Hepatocyte (in vitro differentiated cells): Measurements from ENCODE around the gene LRRC63. TPM values are rescaled to one million over a fixed set of nuclear protein-coding genes. Genes with fewer than 3 reads are reported as not detected.
A peak's percentile ranks its signal among the peaks of the same experiment; 100 is the strongest.

Experiments used
- DNase-seq: peaks from one replicate; pipeline ENCODE4 v3.0.0-alpha.2; 2016; ENCODE audit warnings: low spot score
- H2AFZ ChIP-seq: fragments of 200-600 bp; sonication (generic); 2 replicates; pipeline ENCODE4 v1.6.0; 2016; ENCODE audit warnings: antibody characterized with exemption, mild to moderate bottlenecking
- H3K27ac ChIP-seq: fragments of 200-600 bp; sonication (generic); 2 replicates; pipeline ENCODE4 v1.5.1; 2016; ENCODE audit warnings: mild to moderate bottlenecking
- H3K27me3 ChIP-seq: fragments of 200-600 bp; sonication (generic); 2 replicates; pipeline ENCODE4 v1.6.1; 2016
- H3K36me3 ChIP-seq: fragments of 200-600 bp; sonication (generic); replicated peaks from 2 replicates; pipeline ENCODE4 v1.5.1; 2016; ENCODE audit warnings: low read depth; ENCODE audit not compliant: insufficient read depth
- H3K4me1 ChIP-seq: fragments of 200-600 bp; sonication (generic); 2 replicates; pipeline ENCODE4 v1.5.1; 2016; ENCODE audit warnings: mild to moderate bottlenecking, moderate library complexity; ENCODE audit not compliant: insufficient read depth
- H3K4me2 ChIP-seq: fragments of 200-600 bp; sonication (generic); 2 replicates; pipeline ENCODE4 v1.6.0; 2016
- H3K4me3 ChIP-seq: fragments of 200-600 bp; sonication (generic); 2 replicates; pipeline ENCODE4 v1.5.1; 2016; ENCODE audit warnings: mild to moderate bottlenecking
- H3K79me2 ChIP-seq: fragments of 200-600 bp; sonication (generic); 2 replicates; pipeline ENCODE4 v1.6.0; 2017; ENCODE audit warnings: mild to moderate bottlenecking
- H3K9me2 ChIP-seq: fragments of 200-600 bp; sonication (generic); replicated peaks from 2 replicates; pipeline ENCODE4 v1.6.0; 2017; ENCODE audit warnings: mild to moderate bottlenecking; ENCODE audit not compliant: insufficient read depth
- H3K9me3 ChIP-seq: fragments of 200-600 bp; sonication (generic); 2 replicates; pipeline ENCODE4 v1.5.1; 2016; ENCODE audit warnings: low read depth, mild to moderate bottlenecking
- H4K20me1 ChIP-seq: fragments of 200-600 bp; sonication (generic); 2 replicates; pipeline ENCODE4 v1.6.0; 2016; ENCODE audit warnings: mild to moderate bottlenecking; ENCODE audit not compliant: insufficient read depth, poor library complexity, severe bottlenecking
- EZH2 ChIP-seq: fragments of 200-600 bp; sonication (generic); IDR thresholded peaks from 2 replicates; pipeline ENCODE4 v1.6.1; 2016; ENCODE audit warnings: antibody characterized with exemption, mild to moderate bottlenecking, borderline replicate concordance
- EZH2phosphoT487 ChIP-seq: fragments of 200-600 bp; sonication (generic); IDR thresholded peaks from one replicate; pipeline ENCODE4 v1.6.1; 2018; ENCODE audit warnings: antibody characterized with exemption, mild to moderate bottlenecking, low read depth, moderate library complexity; ENCODE audit not compliant: unreplicated experiment, severe bottlenecking
- WGBS: methylation state at CpG from one replicate; pipeline ENCODE4 v1.1.6; 2016; ENCODE audit warnings: low lambda C conversion rate; ENCODE audit errors: missing lambda C conversion rate; 5-methylcytosine and 5-hydroxymethylcytosine counted together
- polyA plus RNA-seq: library from polyadenylated mRNA; unstranded; fragments of >200 nt; fragmentation: Nextera tagmentation; extraction: Ambion mirVana; gene quantifications from 2 replicates; pipeline ENCODE4 v1.2.1, GENCODE V29; 2016
- total RNA-seq: library from RNA; depleted of rRNA; stranded (reverse); fragments of >200 nt; gene quantifications from 2 replicates; pipeline ENCODE4 v1.2.3, GENCODE V29; 2014
- TF ChIP-seq, protein P1 (sequence below): fragments of 200-600 bp; sonication (generic); IDR thresholded peaks from 2 replicates; pipeline ENCODE4 v1.5.1; 2016; ENCODE audit warnings: antibody characterized with exemption, mild to moderate bottlenecking; ENCODE audit not compliant: poor library complexity

The LRRC63 gene
- total and polyA plus RNA-seq, 2 experiments from 2014 or later, result not detected

DNA sequence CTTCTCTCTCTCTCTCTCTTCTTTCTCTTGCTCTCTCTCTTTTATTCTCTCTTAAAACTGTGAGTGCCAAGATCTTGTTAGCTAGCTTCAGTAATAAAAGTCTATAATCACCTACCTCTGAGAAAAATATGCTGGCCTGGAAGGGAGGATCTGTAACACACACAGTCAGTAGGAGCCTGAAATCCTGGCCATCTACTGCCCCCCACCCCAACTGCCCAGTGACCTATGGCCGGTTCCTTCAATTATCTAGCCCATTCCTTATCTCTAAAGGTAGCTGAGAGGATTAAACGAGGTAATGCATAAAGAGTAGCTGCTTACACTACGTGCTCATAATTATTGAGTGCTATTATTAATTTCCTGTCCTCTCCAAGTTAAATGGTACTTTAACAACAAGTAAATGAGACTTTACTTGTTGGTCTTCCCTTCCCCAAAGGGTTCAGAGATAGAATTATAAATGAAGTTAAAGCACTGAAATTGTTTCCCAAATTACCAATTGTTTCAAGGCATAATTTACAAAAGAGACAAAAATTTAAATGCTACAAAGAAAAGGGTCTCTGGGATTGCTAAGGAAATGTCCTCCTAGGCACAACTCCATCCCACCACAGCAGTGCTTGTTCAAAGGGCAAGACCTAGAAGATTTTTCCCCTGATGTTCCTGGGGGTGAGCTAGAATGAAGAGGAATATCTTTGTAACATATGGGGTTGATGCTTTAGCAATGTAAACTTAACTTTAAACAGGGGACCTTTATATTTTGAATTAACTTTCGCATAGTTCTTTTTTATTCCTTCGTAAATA lies 31.6 kb upstream of the LRRC63 start:
- peak overlapping the region; percentile 37 for H3K4me2 ChIP-seq
- no peak overlapping the region for H3K27ac ChIP-seq
- H3K9me3 ChIP-seq, result no peaks in the 10 kb centered on the region
- WGBS, result 53% methylated on average over 5 of the region's 5 CpGs
- H3K9me2 ChIP-seq, result no peaks in the 10 kb centered on the region
- H4K20me1 ChIP-seq, result no peaks in the 10 kb centered on the region
- no peaks in the 10 kb centered on the region for H3K27me3 ChIP-seq
- H3K79me2 ChIP-seq, result no peaks in the 10 kb centered on the region
- no peak for DNase-seq
- TF ChIP-seq, protein P1, sequence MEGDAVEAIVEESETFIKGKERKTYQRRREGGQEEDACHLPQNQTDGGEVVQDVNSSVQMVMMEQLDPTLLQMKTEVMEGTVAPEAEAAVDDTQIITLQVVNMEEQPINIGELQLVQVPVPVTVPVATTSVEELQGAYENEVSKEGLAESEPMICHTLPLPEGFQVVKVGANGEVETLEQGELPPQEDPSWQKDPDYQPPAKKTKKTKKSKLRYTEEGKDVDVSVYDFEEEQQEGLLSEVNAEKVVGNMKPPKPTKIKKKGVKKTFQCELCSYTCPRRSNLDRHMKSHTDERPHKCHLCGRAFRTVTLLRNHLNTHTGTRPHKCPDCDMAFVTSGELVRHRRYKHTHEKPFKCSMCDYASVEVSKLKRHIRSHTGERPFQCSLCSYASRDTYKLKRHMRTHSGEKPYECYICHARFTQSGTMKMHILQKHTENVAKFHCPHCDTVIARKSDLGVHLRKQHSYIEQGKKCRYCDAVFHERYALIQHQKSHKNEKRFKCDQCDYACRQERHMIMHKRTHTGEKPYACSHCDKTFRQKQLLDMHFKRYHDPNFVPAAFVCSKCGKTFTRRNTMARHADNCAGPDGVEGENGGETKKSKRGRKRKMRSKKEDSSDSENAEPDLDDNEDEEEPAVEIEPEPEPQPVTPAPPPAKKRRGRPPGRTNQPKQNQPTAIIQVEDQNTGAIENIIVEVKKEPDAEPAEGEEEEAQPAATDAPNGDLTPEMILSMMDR, result no peak
- no peak for TF ChIP-seq EZH2phosphoT487
- TF ChIP-seq EZH2, result no peak
- no peak overlapping the region for H3K4me3 ChIP-seq
- H3K36me3 ChIP-seq, result no peaks in the 10 kb centered on the region
- no peak overlapping the region for H2AFZ ChIP-seq
- no peaks in the 10 kb centered on the region for H3K4me1 ChIP-seq

DNA sequence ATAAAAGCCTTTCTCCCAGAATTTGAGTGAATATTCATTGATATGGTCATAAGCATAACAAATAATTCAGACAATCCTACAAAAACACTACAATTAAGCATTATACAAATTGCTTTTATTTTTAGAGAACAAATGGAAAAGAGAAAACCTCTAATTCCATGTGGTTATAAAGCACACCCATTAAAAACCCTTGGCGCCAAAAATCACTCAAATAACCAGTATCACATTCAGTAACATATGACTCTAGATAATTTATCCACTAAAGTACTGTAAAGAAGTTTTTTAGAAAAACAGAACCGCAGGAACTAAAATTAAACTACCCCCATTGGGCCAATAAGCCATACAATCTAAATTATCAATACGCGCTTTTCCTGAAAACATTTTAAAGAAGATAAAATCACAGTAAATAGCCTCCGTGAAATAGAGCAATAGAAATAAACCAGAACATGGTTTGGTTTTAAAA lies 30.3 kb upstream of the LRRC63 start:
- Histone ChIP-seq H3K4me3 (peak overlapping the region; percentile 14), H3K27ac (peak overlapping the region; percentile 89), H3K4me2 (peak overlapping the region; percentile 37), H3K9me3 (no peaks in the 10 kb centered on the region), H3K36me3 (no peaks in the 10 kb centered on the region), H3K4me1 (no peaks in the 10 kb centered on the region), H2AFZ (peak overlapping the region; percentile 47), H3K9me2 (no peaks in the 10 kb centered on the region), H3K27me3 (no peaks in the 10 kb centered on the region), H4K20me1 (no peaks in the 10 kb centered on the region), H3K79me2 (no peaks in the 10 kb centered on the region)
- no peak for TF ChIP-seq EZH2
- no peak for TF ChIP-seq EZH2phosphoT487
- TF ChIP-seq, protein P1, result no peak
- no peak for DNase-seq
- 79% methylated on average over 5 of the region's 5 CpGs for WGBS

DNA sequence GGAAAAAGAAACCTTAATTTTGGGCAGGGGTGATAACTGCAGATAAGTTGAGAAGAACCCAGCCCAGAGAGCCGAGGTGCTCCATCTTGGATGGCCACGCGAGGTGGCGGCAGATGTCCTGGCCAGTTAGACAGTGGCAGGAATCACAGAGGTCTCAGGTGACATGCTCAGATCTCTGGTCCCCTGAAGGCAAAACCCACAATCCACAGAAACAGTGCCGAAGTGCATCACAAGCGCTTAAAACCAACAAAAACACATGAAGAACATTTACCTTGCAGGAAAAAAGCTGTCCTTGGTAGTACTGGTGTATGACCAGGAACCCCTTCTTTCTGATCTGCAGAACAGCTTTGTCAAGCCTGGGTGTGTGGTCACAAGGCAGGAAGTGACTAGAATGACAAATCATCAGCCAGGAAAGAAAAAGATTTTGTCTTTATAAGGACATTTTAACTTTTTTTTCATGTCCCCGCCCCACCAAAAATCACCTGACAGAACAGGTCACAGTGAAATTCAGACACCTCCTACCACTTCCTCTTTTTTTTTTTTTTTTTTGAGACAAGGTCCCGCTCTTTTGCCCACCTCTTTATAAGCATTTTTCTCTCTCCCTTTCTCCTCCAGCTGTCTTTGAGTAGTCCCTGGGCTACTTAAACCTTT lies 29.8 kb upstream of the LRRC63 start, which contains the start of gene LCP1:
TSS of gene LCP1 (minus strand) at position 338 of the 651 bp plus-strand sequence. CDS start 22,515 bp downstream, outside the sequence.
- peak; percentile 30 for DNase-seq
- no peaks in the 10 kb centered on the region for H3K4me1 ChIP-seq
- H3K4me2 ChIP-seq, result peak within 1 kb of the TSS; percentile 37
- no peaks in the 10 kb centered on the region for H3K79me2 ChIP-seq
- no peak for TF ChIP-seq EZH2
- no peak for TF ChIP-seq EZH2phosphoT487
- TF ChIP-seq, protein P1, result no peak
- no peaks in the 10 kb centered on the region for H3K9me3 ChIP-seq
- H3K4me3 ChIP-seq, result peak within 1 kb of the TSS; percentile 14
- no peaks in the 10 kb centered on the region for H3K36me3 ChIP-seq
- peak within 1 kb of the TSS; percentile 89 for H3K27ac ChIP-seq
- peak within 1 kb of the TSS; percentile 47 for H2AFZ ChIP-seq
- WGBS, result 82% methylated on average over 8 of the region's 8 CpGs
- H4K20me1 ChIP-seq, result no peaks in the 10 kb centered on the region
- no peaks in the 10 kb centered on the region for H3K27me3 ChIP-seq
- H3K9me2 ChIP-seq, result no peaks in the 10 kb centered on the region
